HG03039 (cell line): ENCODE measurements around the gene NMT2.
"Not testable (repeated sequence)": the region's sequence is repeated elsewhere in the genome, so short reads cannot be mapped to it uniquely, and the experiment has no call there.

Experiments used
- ATAC-seq: cut with Tn5 transposase; IDR thresholded peaks from one replicate; pipeline ENCODE4 v1.9.1; 2021; ENCODE audit warnings: mild to moderate bottlenecking, moderate library complexity; ENCODE audit not compliant: unreplicated experiment

Gene NMT2

GRCh38 chr10:15168291-15168785 is at the start of gene NMT2:
Gene NMT2 (minus strand): TSS chr10:15168693. CDS start chr10:15168612, 81 bp downstream.
- peak; percentile 86 for ATAC-seq

DNA sequence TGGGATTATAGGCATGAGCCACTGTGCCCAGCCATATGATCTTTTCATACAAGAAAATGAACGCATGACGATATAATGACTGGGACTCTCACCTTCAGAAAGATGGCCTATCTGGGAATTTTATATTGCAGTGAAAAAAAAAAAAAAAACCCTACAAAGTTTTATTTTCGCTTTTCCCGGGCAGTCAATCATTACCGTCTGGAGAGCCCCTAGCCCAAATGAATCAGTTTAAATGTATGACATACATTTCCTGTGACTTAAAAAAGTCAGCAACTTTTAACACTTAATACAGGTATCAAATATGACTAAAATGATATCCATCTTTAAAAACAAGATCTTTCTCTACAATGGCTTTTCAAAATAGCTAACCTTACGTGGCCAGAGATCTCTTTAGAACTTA is 48.2 kb upstream of the NMT2 start:
- no peak for ATAC-seq

DNA sequence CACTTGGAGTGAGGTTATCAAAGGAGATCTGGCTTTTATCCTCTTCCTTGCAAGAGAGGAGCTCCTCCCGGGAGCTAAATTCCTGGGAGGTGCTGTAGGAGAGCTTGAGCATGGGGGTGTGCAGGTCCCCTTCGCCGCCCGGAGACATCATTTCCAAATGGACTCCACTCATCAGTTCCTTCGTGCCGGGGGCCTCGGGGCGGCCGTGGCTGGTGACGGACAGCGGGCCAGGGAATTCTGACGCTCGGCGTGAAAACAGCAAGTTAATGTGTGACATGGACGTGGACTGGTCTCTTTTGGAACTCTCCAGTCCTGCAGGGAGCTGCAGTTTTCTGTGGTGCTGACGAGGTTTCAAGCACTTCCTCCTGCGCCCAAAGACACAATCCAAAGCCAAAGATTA is 45.7 kb upstream of the NMT2 start:
- no peak for ATAC-seq

DNA sequence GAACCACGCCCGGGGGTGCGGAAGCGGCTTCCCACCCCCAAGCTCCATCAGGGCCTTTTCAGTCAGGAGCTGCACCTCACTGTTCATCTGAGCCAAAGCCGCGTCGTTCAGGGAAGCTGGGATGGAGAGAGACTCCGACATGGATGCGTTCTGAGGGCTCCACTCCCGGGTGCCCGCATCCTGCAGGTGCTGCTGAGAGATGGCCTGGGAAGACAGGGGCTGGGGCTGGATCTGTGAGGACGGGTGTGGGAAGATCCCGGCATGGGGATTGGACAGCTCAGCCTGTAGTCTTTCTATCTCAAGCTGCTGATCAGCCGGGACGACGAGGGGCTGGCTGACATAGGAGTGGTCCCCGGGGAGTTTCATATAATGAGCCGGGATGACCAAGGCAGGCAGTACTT is 45.0 kb upstream of the NMT2 start:
- ATAC-seq = no peak

- no peak for ATAC-seq
These were observed 43.0 kb upstream of the NMT2 start for GRCh38 chr10:15211464-15211979.

DNA sequence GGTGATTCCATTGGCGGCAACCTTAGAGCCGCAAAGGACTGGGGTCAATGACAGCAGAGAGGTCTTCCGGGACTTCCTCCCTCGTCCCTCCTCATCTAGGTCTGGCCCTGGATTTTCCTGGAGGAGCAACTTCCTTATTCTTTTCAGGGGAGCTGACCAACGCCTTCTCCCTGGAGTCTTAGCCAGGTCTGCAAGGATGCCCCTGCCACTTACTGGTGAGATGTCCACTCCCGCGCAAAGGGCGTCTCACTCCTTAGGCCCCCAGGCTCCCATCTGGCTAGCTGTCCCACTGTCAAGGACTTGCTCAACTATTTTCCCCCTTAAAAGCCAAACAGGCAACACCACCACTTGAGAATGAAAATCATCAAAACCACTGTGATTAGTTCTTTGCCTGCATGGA is 42.0 kb upstream of the NMT2 start:
- no peak for ATAC-seq

DNA sequence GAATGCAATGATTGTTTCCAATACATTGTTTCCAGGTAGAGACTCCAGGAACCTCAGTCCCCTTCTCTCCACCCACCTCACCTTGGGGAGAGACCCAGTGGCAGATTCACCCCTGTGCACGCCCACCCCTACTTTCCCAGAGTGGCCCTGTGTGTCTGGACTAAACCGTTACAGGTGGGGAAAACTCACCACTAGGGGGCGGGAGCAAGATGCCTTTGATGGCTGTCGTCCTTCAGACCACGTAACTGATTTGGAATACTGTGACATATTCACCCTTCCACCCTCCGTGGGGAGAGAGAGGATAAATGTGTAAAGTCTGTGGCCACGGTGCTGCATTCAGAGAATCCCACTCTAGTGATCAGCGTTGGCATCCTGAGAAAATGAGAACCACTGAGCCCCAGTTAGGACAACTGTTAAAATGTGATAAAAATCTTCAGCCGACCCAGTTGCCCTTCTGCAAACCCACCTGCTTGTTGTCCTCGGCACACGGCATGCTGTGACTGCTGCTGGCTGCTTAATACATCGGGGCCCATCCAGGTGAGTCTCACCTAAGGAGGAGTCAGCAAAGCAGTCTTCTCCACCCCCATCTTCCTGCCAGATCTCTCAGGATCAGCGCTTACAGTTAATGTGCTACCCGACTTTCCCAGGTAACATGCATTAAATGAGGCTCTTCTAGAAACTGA is 41.5 kb upstream of the NMT2 start:
- ATAC-seq = peak; percentile 58

DNA sequence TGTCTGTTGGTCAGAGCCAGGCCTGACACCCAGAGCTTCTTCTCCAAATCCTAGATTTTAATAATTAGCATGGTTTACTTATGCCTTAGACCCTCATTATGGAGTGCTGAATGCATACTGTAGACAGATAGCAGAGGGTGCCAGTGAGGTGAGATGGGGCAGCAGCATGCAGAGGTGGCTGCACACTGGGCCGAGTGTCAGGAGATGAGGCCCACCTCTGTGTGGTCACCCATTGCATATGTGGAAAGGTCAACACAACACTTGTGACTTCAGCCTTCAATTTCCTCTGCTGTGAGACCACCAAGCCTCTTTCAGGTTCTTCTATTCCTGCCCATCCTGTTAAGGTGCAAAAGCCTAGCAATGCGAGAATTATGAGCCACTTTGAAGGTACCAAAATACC is 39.7 kb upstream of the NMT2 start:
- no peak for ATAC-seq

- not testable (repeated sequence) for ATAC-seq
These were observed 38.9 kb upstream of the NMT2 start for GRCh38 chr10:15207410-15207809.

DNA sequence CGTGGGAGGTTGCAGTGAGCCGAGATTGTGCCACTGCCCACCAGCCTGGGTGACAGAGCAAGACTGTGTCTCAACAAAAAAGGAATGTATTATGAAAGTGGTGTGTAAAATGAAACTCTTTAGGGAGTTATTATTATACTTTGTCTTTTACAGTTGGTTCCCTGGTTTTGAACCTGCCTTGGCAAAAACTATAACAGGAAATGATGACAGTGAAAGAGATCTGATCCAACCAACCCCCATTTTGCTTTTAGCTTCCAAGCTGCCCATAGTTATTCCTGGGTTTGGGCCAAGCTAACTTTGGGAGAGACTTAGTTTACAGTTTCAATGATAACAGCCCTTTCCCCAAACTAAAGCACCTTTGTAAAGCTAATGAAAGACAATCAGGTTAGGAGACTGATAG is 34.1 kb upstream of the NMT2 start:
- no peak for ATAC-seq

DNA sequence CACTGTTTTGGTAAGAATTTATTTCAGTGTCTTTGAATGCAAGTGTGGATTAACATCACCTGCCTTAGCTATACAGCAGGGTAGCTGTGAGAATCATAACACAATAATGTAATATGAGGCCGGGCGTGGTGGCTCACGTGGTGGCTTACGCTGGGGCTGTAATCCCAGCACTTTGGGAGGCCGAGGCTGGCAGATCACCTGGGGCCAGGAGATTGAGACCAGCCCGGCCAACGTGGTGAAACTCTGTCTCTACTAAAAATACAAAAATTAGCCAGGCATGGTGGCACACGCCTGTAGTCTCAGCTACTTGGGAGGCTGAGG is 33.8 kb upstream of the NMT2 start:
- ATAC-seq = not testable (repeated sequence)

DNA sequence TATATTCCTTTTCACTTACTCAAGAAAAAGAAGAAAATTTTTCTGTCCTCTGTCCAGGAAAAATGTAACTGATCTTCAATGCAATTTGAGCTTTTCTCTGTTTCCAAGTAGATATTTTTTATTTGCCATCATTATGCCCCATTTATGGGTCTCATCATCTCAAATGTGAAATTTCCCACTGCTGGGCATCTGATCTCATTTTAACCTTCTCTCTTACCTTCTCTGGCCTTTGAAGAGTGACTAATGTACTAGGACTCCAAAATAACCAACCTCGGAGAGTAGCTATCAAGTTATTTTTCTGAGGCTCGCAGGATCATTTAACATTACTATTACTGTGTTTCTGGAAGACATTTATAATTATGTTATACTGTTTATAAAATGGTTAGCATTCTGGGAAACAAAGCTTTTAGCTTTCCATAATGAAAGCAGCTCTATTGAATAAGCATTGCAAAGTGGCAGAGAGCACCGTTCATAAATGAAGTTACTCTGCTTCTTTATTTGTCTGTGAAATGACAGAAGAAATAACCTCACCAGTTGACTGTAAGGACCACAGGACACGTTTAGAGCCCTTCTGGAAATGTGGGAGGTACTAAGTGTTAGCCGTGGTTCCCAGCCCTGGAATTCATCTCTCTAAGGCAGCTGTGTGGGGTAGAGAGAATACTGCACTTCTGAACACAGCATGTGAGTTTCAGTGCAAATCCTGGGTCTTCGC is 33.3 kb upstream of the NMT2 start:
- no peak for ATAC-seq

GRCh38 chr10:15200626-15201025 is 32.1 kb upstream of the NMT2 start:
- ATAC-seq = no peak

DNA sequence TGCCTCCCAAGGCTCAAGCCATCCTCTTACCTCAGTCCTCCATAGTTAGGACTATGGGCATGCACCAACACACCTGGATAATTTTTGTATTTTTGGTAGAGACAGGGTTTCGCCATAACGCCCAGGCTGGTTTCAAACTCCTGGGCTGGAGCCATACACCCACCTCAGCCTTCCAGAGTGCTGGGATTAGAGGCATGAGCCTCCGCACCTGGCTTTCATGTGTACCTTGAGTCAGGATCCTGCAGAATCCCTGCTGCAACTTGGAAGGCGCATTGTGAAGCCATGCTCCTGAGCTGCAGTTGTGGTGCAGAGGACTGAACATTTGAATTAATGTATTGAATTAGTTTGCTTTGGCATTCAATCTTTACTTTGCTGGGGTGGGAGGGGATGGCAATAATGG is 29.4 kb upstream of the NMT2 start:
- no peak for ATAC-seq

DNA sequence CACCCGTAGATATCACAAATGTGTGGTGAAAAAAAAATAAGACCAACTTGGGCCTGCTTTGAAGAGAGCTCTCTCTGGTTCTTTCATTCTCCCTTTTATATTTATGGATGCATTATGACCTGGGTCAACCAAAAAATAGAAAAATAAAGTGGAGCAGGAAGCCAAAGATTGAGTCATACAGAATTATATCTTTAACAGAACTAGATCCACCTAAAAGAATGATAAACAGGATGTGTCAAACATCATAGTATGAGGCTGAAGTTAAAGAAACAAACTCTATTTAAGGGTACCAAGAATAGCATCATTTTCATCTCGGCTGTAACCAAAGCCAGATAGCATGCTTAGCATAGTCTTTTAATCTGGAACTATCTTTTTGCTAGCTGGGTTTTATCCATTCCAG is 28.8 kb upstream of the NMT2 start:
- no peak for ATAC-seq

DNA sequence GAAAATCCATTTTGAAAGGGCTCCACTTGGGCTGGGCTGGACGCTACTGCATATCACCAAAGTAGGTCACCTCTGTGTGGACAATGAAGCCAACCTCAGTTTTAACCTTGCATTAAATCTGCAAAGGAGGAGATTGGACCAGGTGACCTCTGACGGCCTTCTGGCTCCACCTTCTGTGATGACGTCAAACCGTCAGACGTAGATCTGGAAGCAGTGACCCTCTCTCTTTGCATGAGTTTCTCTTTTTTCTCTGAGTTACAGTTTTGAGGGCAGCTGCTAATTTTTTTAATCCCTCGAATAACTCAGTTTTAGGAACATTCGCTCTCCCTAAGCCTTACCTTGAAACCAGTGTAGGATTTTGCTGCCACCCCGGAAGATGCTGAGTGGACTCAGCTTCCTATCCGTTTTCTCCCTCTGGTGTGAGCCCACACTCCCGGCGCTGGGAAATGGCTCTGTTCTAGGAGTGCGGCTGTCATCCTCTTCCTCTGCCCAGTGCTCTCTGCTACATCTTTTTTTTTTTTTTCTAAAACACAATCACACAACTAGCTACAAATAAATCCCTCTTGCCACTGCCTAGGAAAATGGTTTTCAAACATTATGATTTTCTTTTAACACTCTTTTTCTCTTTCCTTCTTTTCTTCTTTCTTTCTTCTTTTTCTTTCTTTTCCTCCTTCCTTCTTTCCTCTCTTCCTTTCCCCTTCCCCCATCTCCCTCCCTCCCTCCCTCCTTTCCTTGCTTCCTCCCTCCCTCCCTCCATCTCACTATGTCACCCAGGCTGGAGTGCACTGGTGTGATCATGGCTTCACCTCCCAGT is 27.7 kb upstream of the NMT2 start:
- no peak for ATAC-seq

DNA sequence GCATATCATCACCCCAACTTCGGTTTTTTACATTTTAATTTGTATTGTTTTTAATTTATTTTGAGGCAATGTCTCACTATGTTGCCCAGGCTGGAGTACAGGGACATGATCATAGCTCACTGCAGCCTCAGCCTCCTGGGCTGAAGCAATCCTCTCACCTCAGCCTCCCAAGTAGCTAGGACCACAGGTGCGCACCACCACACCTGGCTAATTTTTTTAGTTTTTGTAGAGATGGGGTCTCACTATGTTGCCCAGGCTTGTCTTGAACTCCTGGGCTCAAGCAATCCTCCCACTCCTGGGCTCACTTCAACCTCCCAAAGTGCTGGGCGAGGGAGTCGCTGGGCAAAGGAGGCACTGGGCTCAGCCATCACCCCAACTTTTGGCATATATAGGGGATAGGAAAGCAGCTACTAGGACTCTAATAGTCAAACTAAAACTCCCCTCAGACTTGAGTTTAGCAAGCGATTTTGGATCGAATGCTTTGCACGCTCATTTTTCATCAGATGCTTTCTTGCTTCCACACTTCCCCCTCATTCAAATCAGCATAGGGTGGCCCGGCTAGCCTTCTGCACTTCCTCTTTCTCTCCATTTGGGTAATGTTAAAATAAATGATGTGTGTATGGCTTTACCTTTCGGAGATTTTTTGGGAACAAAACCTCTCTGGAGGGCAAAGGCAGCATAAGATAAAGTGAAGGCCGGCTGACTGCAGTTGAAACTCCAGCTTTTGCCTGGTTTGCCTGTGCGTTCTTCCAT is 20.8 kb upstream of the NMT2 start:
- ATAC-seq = no peak

- no peak for ATAC-seq
These were observed 20.1 kb upstream of the NMT2 start for GRCh38 chr10:15188603-15189002.

DNA sequence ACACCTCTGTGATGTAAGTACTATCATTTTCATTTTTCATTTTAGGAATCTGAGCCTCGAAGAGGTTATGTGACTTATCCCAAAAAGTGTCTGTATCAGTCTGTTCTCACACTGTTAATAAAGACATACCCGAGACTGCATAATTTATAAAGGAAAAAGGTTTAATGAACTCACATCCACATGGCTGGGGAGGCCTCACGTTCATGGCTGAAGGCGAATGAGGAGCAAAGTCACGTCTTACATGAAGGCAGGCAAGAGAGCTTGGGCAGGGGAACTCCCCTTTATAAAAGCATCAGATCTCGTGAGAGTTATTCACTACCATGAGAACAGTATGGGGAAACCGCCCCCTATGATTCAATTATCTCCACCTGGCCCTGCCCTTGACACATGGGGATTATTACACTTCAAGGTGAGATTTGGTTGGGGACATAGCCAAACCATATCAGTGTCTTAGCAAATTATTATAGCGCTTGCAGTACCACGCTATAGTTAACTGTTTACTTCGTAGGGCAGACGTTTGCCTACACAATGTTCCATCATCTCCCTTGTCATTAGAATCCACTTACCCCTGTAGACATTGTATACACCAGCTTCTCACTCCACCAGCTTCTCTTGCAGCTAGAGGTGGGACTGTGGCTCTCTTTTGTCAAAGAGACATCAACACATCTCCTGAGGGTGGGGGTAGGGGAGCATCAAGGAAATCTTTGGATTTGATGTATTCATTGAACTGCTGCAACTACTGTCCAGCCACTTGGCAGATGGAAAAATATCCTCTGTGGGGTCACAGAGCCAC is 15.4 kb upstream of the NMT2 start:
- no peak for ATAC-seq

GRCh38 chr10:15182540-15183207 is 14.2 kb upstream of the NMT2 start:
- no peak for ATAC-seq
